ENCODE data around the gene ZGRF1. TPM values are rescaled to one million over a fixed set of nuclear protein-coding genes. Genes with fewer than 3 reads are reported as not detected.
"Not testable (repeated sequence)": the region's sequence is repeated elsewhere in the genome, so short reads cannot be mapped to it uniquely, and the experiment has no call there.

Gene ZGRF1
- polyA plus RNA-seq, 5 donors = 11.6 to 30.3 (median 27.3) TPM

GRCh38 chr4:112644595-112645535 lies 8.2 kb upstream of the ZGRF1 start:
- not testable (repeated sequence) for DNase-seq

DNA sequence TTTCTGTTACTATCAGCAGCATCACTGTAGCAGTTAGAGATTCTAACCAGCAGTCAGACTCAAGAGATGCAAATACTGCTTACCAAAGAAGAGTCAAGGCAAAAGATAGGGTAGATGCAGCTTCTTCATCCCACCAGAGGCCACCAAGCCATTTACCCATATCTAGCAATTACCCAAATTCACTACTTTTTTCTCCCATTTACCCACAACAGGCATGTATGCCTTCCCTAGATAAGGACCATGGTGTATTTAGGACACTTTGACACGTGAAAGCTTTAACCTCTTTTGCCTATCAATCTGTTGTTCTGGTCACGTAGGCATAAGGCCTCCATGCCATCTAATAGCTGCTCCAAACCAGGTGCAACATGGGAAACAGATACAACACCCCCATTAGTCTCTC lies 5.8 kb upstream of the ZGRF1 start:
- no peak for DNase-seq

- no peak for DNase-seq
Measured at GRCh38 chr4:112637552-112637866, 800 bp upstream of the ZGRF1 start.

- peak; percentile 12 to 19 for DNase-seq
Measured at GRCh38 chr4:112633477-112634235, 3.1 kb downstream of the ZGRF1 start.

DNA sequence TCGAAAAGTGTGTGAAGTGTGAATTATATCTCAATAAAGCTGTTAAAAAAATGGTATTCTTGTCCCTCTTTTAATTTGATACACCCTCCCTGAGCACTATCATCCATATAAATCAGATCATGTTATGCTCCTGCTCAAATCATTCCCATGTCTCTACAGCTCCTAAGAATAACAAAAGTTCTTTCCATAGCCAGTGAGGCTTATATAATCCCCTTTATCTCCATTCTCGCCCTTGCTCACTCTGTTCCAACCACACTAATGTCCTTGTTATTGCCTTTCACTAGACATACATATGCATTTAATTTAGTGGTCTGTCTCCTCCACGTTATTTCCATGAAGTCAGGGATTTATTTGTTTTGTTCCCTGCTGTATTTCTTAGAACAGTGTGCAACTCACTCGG lies 10.5 kb downstream of the ZGRF1 start:
- DNase-seq = no peak

- no peak for DNase-seq
Measured at GRCh38 chr4:112616984-112617383, 19.7 kb downstream of the ZGRF1 start.

GRCh38 chr4:112612814-112613213 lies 23.9 kb downstream of the ZGRF1 start:
- DNase-seq = not testable (repeated sequence)

DNA sequence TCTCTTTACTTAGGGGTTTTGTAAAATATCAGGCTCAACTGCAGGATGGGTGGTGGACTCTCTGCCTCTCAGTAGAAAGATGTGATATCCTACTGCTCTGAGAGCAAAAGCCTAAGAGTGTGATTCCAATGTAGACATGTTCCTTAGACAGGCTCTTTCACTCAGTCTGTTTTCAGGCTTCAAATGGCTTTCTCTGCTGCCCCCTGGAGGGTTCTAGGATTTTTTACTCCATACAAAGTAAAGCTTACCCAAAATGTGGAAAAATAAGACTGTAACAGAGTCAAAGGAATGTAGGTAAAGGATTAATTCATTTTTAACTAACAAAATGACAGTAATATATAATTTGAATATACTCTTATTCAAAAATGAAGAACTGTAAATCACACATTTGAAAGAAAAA lies 32.1 kb downstream of the ZGRF1 start:
- DNase-seq = peak; percentile 19 to 45

DNA sequence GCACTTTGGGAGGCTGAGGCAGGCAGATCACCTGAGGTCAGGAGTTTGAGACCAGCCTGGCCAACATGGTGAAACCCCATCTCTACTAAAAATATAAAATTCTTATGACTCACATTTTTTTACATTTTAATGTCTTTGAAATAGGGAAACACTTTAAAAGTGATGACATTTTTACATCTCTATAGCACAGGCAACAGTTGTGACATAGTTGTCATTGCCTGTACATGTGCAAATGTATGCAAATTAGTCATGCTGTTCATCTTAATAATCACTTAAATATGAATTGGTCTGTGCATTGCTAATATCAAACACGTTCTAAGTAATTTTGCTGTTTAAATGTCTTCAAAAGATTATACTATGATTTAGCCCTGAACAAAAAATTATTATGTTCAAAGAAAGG lies 41.7 kb downstream of the ZGRF1 start:
- DNase-seq = no peak

DNA sequence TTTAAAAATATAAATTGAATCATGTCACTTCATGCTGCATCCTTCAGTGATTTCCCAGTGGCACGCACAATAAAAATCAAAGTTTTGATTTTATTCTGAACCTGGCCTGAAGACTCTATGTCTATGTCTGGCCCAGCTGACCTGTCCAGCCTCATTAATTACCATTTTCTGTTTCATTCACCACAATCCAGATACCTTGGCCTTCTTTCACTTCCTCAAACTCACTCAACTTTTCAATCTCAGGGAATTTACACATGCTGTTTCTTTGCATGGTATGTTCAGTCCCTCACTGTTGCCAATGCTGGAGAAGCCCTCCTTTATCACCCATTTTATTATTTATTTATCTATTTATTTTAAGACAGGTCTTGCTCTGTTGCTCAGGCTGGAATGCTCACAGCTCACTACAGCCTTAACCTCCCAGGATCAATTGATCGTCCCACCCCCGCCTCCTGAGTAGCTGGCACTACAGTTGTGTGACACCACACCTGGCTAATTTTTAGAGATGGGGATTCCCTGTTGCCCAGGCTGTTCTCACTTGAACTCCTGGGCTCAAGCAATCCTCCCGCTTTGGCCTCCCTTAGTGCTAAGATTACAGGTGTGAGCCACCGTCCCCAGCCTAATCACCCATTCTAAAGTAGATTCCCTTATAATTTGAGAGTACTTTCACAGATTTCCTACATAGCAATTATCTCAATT lies 43.1 kb downstream of the ZGRF1 start:
- DNase-seq = no peak

DNA sequence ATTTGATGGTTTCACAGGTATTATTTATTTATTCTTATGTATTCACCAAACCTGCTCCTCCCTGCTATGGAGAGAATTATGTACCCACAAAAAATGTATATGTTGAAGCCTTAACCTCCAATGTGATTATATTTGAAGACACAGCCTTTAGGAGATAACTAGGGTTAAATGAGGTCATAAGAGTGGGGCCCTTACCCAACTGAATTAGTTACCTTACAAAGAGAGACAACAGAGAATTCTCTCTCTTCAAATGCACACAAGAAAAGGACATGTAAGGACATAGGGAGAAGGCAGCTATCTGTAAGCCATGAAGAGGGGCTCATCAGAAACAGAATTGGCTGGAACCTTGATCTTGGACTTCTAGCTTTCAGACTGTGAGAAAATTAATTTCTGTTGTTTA lies 44.0 kb downstream of the ZGRF1 start:
- no peak for DNase-seq

DNA sequence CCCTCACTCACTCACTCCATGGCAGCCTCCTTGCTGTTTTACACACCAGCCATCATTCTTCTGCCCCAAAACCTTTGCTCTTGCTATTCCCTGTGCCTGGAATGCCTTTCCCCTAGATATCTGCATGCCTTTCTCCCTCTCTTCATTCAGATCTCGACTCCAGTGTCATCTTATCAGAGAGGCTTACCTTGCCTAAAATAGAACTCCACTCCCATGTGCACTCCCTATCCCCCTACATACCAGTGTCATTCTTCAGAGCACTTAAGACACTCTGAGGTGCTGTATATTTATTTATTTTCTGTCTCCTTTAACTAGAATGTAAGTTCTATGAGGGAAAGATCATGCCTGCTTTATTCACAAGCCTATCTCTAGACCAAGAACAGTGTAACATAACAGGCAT lies 45.1 kb downstream of the ZGRF1 start:
- no peak for DNase-seq

- DNase-seq = no peak
Measured at GRCh38 chr4:112589206-112589605, 47.5 kb downstream of the ZGRF1 start.

- no peak for DNase-seq
Measured at GRCh38 chr4:112585977-112586736, 50.6 kb downstream of the ZGRF1 start.

DNA sequence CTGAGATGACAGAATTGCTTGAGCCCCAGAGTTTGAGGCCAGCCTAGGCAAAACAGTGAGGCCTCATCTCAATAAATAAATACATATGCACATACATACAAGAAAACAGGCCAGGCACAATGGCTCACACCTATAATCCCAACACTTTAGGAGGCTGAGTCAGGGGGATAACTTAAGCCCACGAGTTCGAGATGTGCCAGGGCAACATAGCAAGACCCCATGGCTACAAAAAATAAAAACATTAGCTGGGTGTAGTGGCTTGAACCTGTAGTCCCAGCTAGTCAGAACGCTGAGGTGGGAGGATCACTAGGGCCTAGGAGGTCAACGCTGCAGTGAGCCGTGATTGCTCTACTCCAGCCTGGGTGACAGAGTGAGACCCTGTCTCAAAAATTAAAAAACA lies 69.2 kb downstream of the ZGRF1 start:
- DNase-seq = no peak

DNA sequence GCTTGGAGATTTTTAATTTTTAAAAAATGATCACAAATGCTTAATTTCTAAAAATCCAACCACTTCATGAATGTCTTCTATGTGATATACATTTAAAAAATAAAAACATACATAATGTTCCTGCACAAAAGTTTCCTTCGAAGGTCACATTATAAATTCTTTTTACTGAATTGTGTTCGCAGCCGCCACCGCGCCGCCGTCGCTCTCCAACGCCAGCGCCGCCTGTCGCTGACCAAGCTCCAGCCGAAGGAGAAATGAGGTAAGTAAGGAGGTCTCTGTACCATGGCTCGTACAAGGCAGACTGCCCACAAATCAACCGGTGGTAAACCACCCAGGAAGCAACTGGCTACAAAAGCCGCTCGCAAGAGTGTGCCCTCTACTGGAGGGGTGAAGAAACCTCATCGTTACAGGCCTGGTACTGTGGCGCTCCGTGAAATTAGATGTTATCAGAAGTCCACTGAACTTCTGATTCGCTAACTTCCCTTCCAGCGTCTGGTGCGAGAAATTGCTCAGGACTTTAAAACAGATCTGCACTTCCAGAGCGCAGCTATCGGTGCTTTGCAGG lies 71.9 kb downstream of the ZGRF1 start:
- DNase-seq = no peak

DNA sequence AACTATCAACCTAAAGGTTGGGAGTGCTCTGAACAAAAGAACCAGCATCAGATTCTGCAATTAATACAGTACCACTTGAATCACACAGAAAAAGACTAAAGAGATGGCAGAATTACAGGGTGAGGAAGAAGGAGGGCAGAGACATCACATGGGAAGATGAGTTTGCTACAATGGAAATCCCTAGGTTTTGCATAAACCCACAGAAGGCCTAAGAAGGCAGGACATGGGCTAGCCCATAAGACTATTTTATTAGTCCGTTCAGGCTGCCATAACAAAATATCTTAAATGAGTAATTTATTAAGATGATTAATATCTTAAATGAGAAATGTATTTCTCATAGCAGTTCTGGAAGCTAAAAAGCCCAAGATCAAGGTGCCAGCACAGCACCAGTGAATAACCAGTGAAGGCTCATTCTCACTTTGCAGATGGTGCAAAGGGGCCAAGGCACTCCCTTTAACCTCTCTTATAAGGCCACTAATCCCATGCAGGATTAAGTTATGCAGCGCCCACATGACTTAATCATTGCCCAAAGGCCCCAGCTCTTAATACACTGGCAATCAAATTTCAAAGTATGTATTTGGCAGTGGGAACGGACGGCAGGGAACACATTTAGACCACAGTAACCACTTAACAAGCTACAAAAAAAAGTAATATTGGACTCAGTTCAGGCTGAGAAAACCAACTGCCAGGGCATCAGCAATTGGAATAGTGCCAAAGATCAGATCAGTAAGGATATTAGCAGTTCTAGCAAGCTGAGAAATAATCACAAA lies 73.1 kb downstream of the ZGRF1 start:
- DNase-seq = no peak

DNA sequence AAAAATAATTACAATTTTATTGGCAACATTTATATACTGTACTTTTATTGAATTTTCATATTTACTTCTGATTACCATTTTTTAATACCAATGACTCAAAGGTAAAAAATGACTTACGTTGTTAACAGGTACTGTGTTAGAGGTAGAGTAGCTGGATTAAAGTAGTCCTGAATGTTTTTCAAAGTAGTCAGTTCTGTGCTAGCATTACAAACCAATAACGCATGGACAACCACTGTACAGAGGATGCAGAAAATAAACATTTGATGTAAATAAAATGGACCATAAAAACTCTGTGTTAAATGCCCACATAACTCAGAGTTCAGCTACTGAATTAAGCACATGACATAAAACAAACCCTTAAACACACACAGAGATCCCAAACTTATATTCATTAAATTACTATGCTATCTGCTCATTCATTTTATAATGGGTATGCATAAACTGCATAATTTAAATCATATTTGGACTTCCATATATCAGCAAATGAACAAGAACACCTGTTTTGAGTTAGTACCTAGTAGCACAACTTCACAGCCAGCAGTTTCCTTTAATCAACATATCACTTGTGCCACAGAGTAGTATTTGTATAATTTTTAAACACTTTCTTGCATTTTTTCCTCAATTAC lies 74.3 kb downstream of the ZGRF1 start:
- no peak for DNase-seq

DNA sequence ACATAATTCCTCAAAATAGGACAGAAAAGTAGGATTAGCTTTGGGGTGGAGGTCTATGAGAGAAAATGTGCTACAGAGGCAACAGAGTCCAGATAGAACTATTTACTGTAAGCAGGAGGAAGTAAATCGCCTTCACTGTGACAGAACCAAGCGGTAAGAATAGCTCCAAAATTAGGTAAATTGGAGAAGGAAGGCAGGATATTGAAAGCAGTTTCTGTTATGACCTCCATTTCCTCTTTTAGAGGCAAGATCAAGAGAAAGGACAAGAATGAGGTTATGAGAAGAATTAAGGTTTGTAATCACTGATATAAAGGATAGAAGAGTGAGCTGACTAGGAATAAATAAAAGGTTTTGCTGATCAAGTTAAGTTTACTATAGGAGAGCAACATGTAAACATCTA lies 76.6 kb downstream of the ZGRF1 start:
- no peak for DNase-seq

- DNase-seq = no peak
Measured at GRCh38 chr4:112559053-112559452, 77.7 kb downstream of the ZGRF1 start.

Data from right lung (tissue), 5 donors.